ENCODE measurements around the gene CDH3. TPM values are rescaled to one million over a fixed set of nuclear protein-coding genes. Genes with fewer than 3 reads are reported as not detected.

CDH3 gene
- total RNA-seq (10 to 100 TPM; 11.3 to 89.4 TPM), polyA plus RNA-seq (10 to 100 TPM in 1 of 2 donors, 1 to 10 TPM in 1; 6.4 to 20.2 TPM)
- long read RNA-seq, donor 1, full-length matches to known transcripts: 7 of 13 reads
- long read RNA-seq, donor 1, partial matches to known transcripts: 6 of 13 reads
- long read RNA-seq, donor 1, other reads (novel, unspliced or antisense): 0 of 13 reads
- long read RNA-seq, donor 2: 0 reads
- long read RNA-seq, donor 3, full-length matches to known transcripts: 2 of 2 reads
- long read RNA-seq, donor 3, partial matches to known transcripts: 0 of 2 reads
- long read RNA-seq, donor 3, other reads (novel, unspliced or antisense): 0 of 2 reads
- long read RNA-seq, donor 4: 0 reads
- long read RNA-seq, donor 5, full-length matches to known transcripts: 5 of 16 reads
- long read RNA-seq, donor 5, partial matches to known transcripts: 11 of 16 reads
- long read RNA-seq, donor 5, other reads (novel, unspliced or antisense): 0 of 16 reads

DNA sequence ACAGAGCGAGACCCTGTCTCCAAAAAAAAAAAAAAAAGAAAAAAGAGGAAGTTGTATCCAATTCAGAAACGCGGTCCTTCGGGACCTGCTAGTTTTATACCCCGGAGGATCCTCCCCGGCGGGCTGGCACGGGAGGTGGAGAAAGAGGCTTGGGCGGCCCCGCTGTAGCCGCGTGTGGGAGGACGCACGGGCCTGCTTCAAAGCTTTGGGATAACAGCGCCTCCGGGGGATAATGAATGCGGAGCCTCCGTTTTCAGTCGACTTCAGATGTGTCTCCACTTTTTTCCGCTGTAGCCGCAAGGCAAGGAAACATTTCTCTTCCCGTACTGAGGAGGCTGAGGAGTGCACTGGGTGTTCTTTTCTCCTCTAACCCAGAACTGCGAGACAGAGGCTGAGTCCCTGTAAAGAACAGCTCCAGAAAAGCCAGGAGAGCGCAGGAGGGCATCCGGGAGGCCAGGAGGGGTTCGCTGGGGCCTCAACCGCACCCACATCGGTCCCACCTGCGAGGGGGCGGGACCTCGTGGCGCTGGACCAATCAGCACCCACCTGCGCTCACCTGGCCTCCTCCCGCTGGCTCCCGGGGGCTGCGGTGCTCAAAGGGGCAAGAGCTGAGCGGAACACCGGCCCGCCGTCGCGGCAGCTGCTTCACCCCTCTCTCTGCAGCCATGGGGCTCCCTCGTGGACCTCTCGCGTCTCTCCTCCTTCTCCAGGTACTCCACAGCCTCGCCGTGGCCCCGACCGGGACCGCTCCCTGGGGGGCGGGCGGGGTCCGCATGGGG lies at the start of gene CDH3:
TSS of gene CDH3 (plus strand) at position 596 of the 779 bp plus-strand sequence. CDS start at position 666, 70 bp downstream.
- no peaks in the 10 kb centered on the region for H3K36me3 ChIP-seq (ENCODE audit: control insufficient read depth in 4 of 4, insufficient read depth in 4 of 4, low read length in 4 of 4)
- no peak within 1 kb of the TSS for H3K27ac ChIP-seq (ENCODE audit: low read depth in 1 of 2, low read length in 1 of 2)
- H3K4me1 ChIP-seq (ENCODE audit: control insufficient read depth in 5 of 5, insufficient read depth in 5 of 5, low read length in 5 of 5): peaks cover 0 to 18% (median 18%) of the 10 kb centered on the region in 5 donors
- TF ChIP-seq, protein P1, sequence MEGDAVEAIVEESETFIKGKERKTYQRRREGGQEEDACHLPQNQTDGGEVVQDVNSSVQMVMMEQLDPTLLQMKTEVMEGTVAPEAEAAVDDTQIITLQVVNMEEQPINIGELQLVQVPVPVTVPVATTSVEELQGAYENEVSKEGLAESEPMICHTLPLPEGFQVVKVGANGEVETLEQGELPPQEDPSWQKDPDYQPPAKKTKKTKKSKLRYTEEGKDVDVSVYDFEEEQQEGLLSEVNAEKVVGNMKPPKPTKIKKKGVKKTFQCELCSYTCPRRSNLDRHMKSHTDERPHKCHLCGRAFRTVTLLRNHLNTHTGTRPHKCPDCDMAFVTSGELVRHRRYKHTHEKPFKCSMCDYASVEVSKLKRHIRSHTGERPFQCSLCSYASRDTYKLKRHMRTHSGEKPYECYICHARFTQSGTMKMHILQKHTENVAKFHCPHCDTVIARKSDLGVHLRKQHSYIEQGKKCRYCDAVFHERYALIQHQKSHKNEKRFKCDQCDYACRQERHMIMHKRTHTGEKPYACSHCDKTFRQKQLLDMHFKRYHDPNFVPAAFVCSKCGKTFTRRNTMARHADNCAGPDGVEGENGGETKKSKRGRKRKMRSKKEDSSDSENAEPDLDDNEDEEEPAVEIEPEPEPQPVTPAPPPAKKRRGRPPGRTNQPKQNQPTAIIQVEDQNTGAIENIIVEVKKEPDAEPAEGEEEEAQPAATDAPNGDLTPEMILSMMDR (IDR thresholded peaks at IDR 0.05; ENCODE audit: control extremely low read depth, extremely low read depth): no peak
- ATAC-seq (ENCODE audit: insufficient read depth, low FRiP score) (peak; percentile 78), DNase-seq (peak; percentile 54 to 78 (median 76))
- no peak within 1 kb of the TSS for H3K9ac ChIP-seq (ENCODE audit: insufficient read depth in 1 of 2, low read length in 2 of 2)
- H3K4me3 ChIP-seq: peak within 1 kb of the TSS; percentile 18
- H3K9me3 ChIP-seq (ENCODE audit: control insufficient read depth in 4 of 4, insufficient read depth in 3 of 4, low read length in 3 of 4): no peaks in the 10 kb centered on the region
- peaks cover 0 to 54% (median 34%) of the 10 kb centered on the region in 3 donors for H3K27me3 ChIP-seq (ENCODE audit: control insufficient read depth in 3 of 3, insufficient read depth in 3 of 3, low read length in 2 of 3)
- WGBS, 2 donors: 1% methylated on average over 53 of the region's 53 CpGs

- Histone ChIP-seq H3K4me3 (no peak overlapping the region), H3K27ac (ENCODE audit: low read depth in 1 of 2, low read length in 1 of 2) (no peak overlapping the region), H3K9ac (ENCODE audit: insufficient read depth in 1 of 2, low read length in 2 of 2) (no peak overlapping the region), H3K36me3 (ENCODE audit: control insufficient read depth in 4 of 4, insufficient read depth in 4 of 4, low read length in 4 of 4) (no peaks in the 10 kb centered on the region), H3K27me3 (ENCODE audit: control insufficient read depth in 3 of 3, insufficient read depth in 3 of 3, low read length in 2 of 3) (no peaks in the 10 kb centered on the region), H3K9me3 (ENCODE audit: control insufficient read depth in 4 of 4, insufficient read depth in 3 of 4, low read length in 3 of 4) (no peaks in the 10 kb centered on the region), H3K4me1 (ENCODE audit: control insufficient read depth in 5 of 5, insufficient read depth in 5 of 5, low read length in 5 of 5) (no peaks in the 10 kb centered on the region)
- ATAC-seq (ENCODE audit: insufficient read depth, low FRiP score) (no peak), DNase-seq (no peak)
- WGBS, 2 donors: 90% methylated on average over 6 of the region's 6 CpGs
- TF ChIP-seq, protein P1 (IDR thresholded peaks at IDR 0.05; ENCODE audit: control extremely low read depth, extremely low read depth): no peak
Measured at GRCh38 chr16:68596266-68596665, 48.8 kb upstream of the CDH3 start.

- no peak for ATAC-seq (ENCODE audit: insufficient read depth, low FRiP score)
- DNase-seq: no peak
- Histone ChIP-seq H3K9ac (ENCODE audit: insufficient read depth in 1 of 2, low read length in 2 of 2) (no peak overlapping the region), H3K9me3 (ENCODE audit: control insufficient read depth in 4 of 4, insufficient read depth in 3 of 4, low read length in 3 of 4) (no peaks in the 10 kb centered on the region), H3K4me3 (no peak overlapping the region), H3K36me3 (ENCODE audit: control insufficient read depth in 4 of 4, insufficient read depth in 4 of 4, low read length in 4 of 4) (no peaks in the 10 kb centered on the region), H3K27me3 (ENCODE audit: control insufficient read depth in 3 of 3, insufficient read depth in 3 of 3, low read length in 2 of 3) (no peaks in the 10 kb centered on the region), H3K4me1 (ENCODE audit: control insufficient read depth in 5 of 5, insufficient read depth in 5 of 5, low read length in 5 of 5) (no peaks in the 10 kb centered on the region), H3K27ac (ENCODE audit: low read depth in 1 of 2, low read length in 1 of 2) (no peak overlapping the region)
- TF ChIP-seq, protein P1 (IDR thresholded peaks at IDR 0.05; ENCODE audit: control extremely low read depth, extremely low read depth): no peak
- WGBS, 2 donors: 94 to 100% methylated on average over 1 of the region's 1 CpG
Measured at GRCh38 chr16:68599586-68599985, 45.5 kb upstream of the CDH3 start.
